ENCODE results near the gene SHISA5. TPM values are rescaled to one million over a fixed set of nuclear protein-coding genes. Genes with fewer than 3 reads are reported as not detected.
A peak's percentile ranks its signal among the peaks of the same experiment; 100 is the strongest.

Gene SHISA5
- total and polyA plus RNA-seq, 2 experiments from 2014 or later: 146 to 166 TPM

GRCh38 chr3:48428088-48428571 lies 75.8 kb downstream of the SHISA5 start (continued):
- TF ChIP-seq, protein P1, sequence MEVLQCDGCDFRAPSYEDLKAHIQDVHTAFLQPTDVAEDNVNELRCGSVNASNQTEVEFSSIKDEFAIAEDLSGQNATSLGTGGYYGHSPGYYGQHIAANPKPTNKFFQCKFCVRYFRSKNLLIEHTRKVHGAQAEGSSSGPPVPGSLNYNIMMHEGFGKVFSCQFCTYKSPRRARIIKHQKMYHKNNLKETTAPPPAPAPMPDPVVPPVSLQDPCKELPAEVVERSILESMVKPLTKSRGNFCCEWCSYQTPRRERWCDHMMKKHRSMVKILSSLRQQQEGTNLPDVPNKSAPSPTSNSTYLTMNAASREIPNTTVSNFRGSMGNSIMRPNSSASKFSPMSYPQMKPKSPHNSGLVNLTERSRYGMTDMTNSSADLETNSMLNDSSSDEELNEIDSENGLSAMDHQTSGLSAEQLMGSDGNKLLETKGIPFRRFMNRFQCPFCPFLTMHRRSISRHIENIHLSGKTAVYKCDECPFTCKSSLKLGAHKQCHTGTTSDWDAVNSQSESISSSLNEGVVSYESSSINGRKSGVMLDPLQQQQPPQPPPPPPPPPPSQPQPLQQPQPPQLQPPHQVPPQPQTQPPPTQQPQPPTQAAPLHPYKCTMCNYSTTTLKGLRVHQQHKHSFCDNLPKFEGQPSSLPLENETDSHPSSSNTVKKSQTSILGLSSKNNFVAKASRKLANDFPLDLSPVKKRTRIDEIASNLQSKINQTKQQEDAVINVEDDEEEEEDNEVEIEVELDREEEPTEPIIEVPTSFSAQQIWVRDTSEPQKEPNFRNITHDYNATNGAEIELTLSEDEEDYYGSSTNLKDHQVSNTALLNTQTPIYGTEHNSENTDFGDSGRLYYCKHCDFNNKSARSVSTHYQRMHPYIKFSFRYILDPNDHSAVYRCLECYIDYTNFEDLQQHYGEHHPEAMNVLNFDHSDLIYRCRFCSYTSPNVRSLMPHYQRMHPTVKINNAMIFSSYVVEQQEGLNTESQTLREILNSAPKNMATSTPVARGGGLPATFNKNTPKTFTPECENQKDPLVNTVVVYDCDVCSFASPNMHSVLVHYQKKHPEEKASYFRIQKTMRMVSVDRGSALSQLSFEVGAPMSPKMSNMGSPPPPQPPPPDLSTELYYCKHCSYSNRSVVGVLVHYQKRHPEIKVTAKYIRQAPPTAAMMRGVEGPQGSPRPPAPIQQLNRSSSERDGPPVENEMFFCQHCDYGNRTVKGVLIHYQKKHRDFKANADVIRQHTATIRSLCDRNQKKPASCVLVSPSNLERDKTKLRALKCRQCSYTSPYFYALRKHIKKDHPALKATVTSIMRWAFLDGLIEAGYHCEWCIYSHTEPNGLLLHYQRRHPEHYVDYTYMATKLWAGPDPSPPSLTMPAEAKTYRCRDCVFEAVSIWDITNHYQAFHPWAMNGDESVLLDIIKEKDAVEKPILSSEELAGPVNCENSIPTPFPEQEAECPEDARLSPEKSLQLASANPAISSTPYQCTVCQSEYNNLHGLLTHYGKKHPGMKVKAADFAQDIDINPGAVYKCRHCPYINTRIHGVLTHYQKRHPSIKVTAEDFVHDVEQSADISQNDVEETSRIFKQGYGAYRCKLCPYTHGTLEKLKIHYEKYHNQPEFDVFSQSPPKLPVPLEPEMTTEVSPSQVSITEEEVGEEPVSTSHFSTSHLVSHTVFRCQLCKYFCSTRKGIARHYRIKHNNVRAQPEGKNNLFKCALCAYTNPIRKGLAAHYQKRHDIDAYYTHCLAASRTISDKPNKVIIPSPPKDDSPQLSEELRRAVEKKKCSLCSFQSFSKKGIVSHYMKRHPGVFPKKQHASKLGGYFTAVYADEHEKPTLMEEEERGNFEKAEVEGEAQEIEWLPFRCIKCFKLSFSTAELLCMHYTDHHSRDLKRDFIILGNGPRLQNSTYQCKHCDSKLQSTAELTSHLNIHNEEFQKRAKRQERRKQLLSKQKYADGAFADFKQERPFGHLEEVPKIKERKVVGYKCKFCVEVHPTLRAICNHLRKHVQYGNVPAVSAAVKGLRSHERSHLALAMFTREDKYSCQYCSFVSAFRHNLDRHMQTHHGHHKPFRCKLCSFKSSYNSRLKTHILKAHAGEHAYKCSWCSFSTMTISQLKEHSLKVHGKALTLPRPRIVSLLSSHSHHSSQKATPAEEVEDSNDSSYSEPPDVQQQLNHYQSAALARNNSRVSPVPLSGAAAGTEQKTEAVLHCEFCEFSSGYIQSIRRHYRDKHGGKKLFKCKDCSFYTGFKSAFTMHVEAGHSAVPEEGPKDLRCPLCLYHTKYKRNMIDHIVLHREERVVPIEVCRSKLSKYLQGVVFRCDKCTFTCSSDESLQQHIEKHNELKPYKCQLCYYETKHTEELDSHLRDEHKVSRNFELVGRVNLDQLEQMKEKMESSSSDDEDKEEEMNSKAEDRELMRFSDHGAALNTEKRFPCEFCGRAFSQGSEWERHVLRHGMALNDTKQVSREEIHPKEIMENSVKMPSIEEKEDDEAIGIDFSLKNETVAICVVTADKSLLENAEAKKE (CRISPR knock-in tag; IDR thresholded peaks at IDR 0.05): no peak
- TF ChIP-seq, protein P2, sequence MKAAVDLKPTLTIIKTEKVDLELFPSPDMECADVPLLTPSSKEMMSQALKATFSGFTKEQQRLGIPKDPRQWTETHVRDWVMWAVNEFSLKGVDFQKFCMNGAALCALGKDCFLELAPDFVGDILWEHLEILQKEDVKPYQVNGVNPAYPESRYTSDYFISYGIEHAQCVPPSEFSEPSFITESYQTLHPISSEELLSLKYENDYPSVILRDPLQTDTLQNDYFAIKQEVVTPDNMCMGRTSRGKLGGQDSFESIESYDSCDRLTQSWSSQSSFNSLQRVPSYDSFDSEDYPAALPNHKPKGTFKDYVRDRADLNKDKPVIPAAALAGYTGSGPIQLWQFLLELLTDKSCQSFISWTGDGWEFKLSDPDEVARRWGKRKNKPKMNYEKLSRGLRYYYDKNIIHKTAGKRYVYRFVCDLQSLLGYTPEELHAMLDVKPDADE (IDR thresholded peaks at IDR 0.05): no peak
- no peak for TF ChIP-seq JUNB (IDR thresholded peaks at IDR 0.05; ENCODE audit: unreplicated experiment)

GRCh38 chr3:48427630-48427962 lies 76.4 kb downstream of the SHISA5 start:
- Histone ChIP-seq H3K4me1 (ENCODE audit: insufficient read depth) (peaks cover 35% of the 10 kb centered on the region), H3K4me3 (peak overlapping the region; percentile 84), H3K36me3 (ENCODE audit: insufficient read depth) (peaks cover 10% of the 10 kb centered on the region), H3K27me3 (ENCODE audit: insufficient read depth) (no peaks in the 10 kb centered on the region), H3K27ac (ENCODE audit: low read depth) (0 out of 2 replicates have a peak overlapping the region, but pooled peaks have one; percentile 19), H2AFZ (no peak overlapping the region), H4K20me1 (replicated peaks; ENCODE audit: insufficient read depth) (peaks cover 21% of the 10 kb centered on the region), H3K4me2 (peak overlapping the region; percentile 86), H3F3A (replicated peaks; ENCODE audit: low read depth) (peaks cover 20% of the 10 kb centered on the region), H3K79me2 (replicated peaks; ENCODE audit: insufficient read depth) (peaks cover 65% of the 10 kb centered on the region), H3K9me2 (ENCODE audit: insufficient read depth) (no peaks in the 10 kb centered on the region)
- ATAC-seq: no peak
- Mint-ChIP-seq H3K36me3 (ENCODE audit: low read depth) (peaks cover 43% of the 10 kb centered on the region), H3K27me3 (ENCODE audit: insufficient read depth, low read depth, poor library complexity) (peaks cover 18% of the 10 kb centered on the region), H3K9me3 (peaks cover 3% of the 10 kb centered on the region; the same call in 1 of the 3 replicates), H3K4me3 (peak overlapping the region; percentile 86), H3K27ac (peak overlapping the region; percentile 92; the same call in 1 of the 2 replicates), H3K4me1 (peaks cover 61% of the 10 kb centered on the region)
- no peak for DNase-seq (ENCODE audit: low spot score)
- TF ChIP-seq, protein P3, sequence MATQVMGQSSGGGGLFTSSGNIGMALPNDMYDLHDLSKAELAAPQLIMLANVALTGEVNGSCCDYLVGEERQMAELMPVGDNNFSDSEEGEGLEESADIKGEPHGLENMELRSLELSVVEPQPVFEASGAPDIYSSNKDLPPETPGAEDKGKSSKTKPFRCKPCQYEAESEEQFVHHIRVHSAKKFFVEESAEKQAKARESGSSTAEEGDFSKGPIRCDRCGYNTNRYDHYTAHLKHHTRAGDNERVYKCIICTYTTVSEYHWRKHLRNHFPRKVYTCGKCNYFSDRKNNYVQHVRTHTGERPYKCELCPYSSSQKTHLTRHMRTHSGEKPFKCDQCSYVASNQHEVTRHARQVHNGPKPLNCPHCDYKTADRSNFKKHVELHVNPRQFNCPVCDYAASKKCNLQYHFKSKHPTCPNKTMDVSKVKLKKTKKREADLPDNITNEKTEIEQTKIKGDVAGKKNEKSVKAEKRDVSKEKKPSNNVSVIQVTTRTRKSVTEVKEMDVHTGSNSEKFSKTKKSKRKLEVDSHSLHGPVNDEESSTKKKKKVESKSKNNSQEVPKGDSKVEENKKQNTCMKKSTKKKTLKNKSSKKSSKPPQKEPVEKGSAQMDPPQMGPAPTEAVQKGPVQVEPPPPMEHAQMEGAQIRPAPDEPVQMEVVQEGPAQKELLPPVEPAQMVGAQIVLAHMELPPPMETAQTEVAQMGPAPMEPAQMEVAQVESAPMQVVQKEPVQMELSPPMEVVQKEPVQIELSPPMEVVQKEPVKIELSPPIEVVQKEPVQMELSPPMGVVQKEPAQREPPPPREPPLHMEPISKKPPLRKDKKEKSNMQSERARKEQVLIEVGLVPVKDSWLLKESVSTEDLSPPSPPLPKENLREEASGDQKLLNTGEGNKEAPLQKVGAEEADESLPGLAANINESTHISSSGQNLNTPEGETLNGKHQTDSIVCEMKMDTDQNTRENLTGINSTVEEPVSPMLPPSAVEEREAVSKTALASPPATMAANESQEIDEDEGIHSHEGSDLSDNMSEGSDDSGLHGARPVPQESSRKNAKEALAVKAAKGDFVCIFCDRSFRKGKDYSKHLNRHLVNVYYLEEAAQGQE (IDR thresholded peaks at IDR 0.05; ENCODE audit: unreplicated experiment): no peak
- no peak for TF ChIP-seq ZNF331 (CRISPR knock-in tag; IDR thresholded peaks at IDR 0.05; ENCODE audit: low read depth)

Measured in GM23338 (cell line).